WTC11 (cell line): ENCODE measurements around the gene SBF1.
"Not testable (repeated sequence)": the region's sequence is repeated elsewhere in the genome, so short reads cannot be mapped to it uniquely, and the experiment has no call there.

Experiments
- FOXJ3 ChIP-seq: sonication (generic); formaldehyde crosslinking; IDR thresholded peaks from 2 replicates; pipeline ENCODE4 v1.9.0; 2021; ENCODE audit warnings: missing genetic modification reagents, mild to moderate bottlenecking, borderline replicate concordance
- KAT7 ChIP-seq: sonication (generic); formaldehyde crosslinking; IDR thresholded peaks from 2 replicates; pipeline ENCODE4 v1.8.1; 2023; ENCODE audit warnings: missing genetic modification reagents, mild to moderate bottlenecking, borderline replicate concordance
- NFYB ChIP-seq: sonication (generic); formaldehyde crosslinking; conservative IDR thresholded peaks from 2 replicates; pipeline ENCODE4 v1.8.0; 2022; ENCODE audit warnings: low read depth, missing genetic modification reagents
- SP1 ChIP-seq: sonication (generic); formaldehyde crosslinking; conservative IDR thresholded peaks from 2 replicates; pipeline ENCODE4 v1.8.1; 2022; ENCODE audit warnings: missing genetic modification reagents
- TF ChIP-seq, protein P1 (sequence below): fragments of 200-600 bp; IDR thresholded peaks from 2 replicates; pipeline ENCODE4 v1.8.0; 2022; ENCODE audit warnings: antibody characterized with exemption
- TF ChIP-seq, protein P2 (sequence below): sonication (generic); formaldehyde crosslinking; IDR thresholded peaks from 2 replicates; pipeline ENCODE4 v1.8.0; 2022; ENCODE audit warnings: mild to moderate bottlenecking, missing genetic modification reagents

DNA sequence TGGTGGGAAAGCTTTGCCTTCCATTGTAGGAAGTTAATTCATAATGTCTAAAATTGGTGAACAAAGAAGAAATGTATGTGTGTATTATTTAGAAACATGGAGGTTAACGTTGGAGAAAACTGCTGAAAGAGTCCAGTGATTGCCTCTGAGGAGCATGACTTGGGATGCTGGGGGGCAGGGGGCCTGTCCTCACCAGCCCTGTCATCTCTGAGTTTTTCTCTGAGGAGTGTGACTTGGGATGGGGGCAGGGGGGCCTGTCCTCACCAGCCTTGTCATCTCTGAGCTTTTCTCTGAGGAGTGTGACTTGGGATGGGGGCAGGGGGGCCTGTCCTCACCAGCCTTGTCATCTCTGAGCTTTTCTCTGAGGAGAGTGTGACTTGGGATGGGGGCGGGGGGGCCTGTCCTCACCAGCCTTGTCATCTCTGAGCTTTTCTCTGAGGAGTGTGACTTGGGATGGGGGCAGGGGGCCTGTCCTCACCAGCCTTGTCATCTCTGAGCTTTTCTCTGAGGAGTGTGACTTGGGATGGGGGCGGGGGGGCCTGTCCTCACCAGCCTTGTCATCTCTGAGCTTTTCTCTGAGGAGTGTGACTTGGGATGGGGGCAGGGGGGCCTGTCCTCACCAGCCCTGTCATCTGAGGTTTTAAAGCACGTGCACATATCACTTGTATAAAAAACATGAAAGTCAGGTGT is 77.3 kb downstream of the SBF1 start:
- TF ChIP-seq, protein P1, sequence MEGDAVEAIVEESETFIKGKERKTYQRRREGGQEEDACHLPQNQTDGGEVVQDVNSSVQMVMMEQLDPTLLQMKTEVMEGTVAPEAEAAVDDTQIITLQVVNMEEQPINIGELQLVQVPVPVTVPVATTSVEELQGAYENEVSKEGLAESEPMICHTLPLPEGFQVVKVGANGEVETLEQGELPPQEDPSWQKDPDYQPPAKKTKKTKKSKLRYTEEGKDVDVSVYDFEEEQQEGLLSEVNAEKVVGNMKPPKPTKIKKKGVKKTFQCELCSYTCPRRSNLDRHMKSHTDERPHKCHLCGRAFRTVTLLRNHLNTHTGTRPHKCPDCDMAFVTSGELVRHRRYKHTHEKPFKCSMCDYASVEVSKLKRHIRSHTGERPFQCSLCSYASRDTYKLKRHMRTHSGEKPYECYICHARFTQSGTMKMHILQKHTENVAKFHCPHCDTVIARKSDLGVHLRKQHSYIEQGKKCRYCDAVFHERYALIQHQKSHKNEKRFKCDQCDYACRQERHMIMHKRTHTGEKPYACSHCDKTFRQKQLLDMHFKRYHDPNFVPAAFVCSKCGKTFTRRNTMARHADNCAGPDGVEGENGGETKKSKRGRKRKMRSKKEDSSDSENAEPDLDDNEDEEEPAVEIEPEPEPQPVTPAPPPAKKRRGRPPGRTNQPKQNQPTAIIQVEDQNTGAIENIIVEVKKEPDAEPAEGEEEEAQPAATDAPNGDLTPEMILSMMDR = not testable (repeated sequence)
- TF ChIP-seq NFYB, FOXJ3, SP1, KAT7 (CRISPR knock-in tag): not testable (repeated sequence)
- TF ChIP-seq, protein P2, sequence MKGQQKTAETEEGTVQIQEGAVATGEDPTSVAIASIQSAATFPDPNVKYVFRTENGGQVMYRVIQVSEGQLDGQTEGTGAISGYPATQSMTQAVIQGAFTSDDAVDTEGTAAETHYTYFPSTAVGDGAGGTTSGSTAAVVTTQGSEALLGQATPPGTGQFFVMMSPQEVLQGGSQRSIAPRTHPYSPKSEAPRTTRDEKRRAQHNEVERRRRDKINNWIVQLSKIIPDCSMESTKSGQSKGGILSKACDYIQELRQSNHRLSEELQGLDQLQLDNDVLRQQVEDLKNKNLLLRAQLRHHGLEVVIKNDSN (CRISPR knock-in tag) = not testable (repeated sequence)
